AG04449 (cell line): Measurements from ENCODE around the gene NAPB.

Experiments used
- CTCF ChIA-PET: fragments of 350-600 bp; formaldehyde crosslinking; extraction: SDS; loops from one replicate; lab custom pipeline; 2021; ENCODE audit warnings: antibody characterized with exemption; lab: Yijun Ruan, JAX
- POLR2A ChIA-PET: fragments of 400-600, 350-600 bp; formaldehyde crosslinking; extraction: SDS; loops from one replicate; lab custom pipeline; 2020; ENCODE audit warnings: antibody characterized with exemption, inconsistent platforms; lab: Yijun Ruan, JAX
- DNase-seq: peaks from one replicate; pipeline ENCODE4 v3.0.0-alpha.2; 2010; ENCODE audit warnings: low read depth, low spot score
- H3K4me3 ChIP-seq: 2 replicates; pipeline ENCODE4 v1.5.1; 2011; ENCODE audit warnings: low read depth, mild to moderate bottlenecking, control low read depth, low read length
- TF ChIP-seq, protein P1 (sequence below): IDR thresholded peaks from one replicate; pipeline ENCODE4 v1.5.1; 2011; ENCODE audit warnings: mild to moderate bottlenecking, moderate library complexity, low read length, control low read depth, inconsistent platforms; ENCODE audit not compliant: insufficient read depth; ENCODE audit errors: missing control alignments

Gene NAPB

DNA sequence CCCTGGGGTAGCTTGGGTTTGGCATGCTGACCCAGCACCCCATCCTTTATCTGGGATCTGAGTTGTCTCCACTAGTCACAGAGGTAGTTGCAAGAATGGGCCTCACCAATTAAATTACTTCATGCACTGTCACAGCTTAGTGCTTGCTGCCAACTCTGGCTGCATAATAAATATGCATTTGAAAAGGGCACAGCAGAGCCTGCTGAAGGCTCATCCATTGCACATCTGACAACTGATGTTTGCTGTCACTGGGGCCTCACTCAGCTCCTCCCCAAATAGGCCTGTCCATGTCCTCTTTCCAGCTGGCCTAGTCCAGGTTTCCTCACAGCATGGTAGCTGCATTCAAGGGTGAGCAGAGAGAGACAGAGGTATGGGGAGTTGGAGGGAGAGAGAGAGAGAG is 84.0 kb downstream of the NAPB start:
- no peak for DNase-seq
- ChIA-PET CTCF (interaction anchor here (6.4 to 11.3 kb wide), 3 partner anchors 11 to 644 kb away, joined by 43 to 245 read pairs (median 50); partner anchors contain the start of gene THBD), POLR2A (no interaction called here)
- TF ChIP-seq, protein P1, sequence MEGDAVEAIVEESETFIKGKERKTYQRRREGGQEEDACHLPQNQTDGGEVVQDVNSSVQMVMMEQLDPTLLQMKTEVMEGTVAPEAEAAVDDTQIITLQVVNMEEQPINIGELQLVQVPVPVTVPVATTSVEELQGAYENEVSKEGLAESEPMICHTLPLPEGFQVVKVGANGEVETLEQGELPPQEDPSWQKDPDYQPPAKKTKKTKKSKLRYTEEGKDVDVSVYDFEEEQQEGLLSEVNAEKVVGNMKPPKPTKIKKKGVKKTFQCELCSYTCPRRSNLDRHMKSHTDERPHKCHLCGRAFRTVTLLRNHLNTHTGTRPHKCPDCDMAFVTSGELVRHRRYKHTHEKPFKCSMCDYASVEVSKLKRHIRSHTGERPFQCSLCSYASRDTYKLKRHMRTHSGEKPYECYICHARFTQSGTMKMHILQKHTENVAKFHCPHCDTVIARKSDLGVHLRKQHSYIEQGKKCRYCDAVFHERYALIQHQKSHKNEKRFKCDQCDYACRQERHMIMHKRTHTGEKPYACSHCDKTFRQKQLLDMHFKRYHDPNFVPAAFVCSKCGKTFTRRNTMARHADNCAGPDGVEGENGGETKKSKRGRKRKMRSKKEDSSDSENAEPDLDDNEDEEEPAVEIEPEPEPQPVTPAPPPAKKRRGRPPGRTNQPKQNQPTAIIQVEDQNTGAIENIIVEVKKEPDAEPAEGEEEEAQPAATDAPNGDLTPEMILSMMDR = no peak
- H3K4me3 ChIP-seq = no peak overlapping the region

DNA sequence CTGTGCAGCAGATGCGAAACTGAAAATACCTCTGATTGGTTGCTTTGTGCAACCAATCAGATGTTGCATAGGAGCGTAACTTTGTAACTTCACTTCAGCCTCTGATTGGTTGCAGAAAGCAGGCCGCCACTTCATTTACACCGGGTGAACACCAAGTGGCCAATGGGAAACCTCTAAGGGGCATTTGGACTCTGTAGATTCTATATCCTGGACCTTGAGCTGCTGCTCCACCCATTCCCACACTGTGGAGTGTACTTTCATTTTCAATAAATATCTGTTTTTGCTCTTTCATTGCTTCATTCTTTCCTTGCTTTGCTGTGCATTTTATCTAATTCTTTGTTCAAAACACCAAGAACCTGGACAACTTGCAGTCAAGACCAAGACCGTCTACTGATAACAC is 84.8 kb downstream of the NAPB start:
- POLR2A ChIA-PET = no interaction called here
- no peak for DNase-seq

DNA sequence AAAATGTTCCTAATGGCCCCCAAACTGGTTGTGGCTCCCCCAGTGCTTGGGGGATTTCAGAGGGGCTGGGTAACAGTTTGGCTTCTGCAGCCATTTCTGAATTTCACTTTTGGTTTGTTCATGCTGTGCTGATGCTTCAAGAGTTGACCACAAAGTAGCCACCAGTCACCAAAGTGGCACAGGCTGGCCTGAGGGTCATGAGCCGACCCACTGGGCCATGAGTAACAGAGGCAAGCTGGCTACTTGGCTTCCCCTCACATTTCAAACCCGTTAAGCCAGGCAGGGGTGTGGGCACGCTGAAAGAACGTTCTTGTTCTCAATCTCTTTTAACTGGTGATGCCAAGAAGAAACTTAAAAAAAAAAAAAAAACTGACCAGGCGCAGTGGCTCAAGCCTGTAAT is 85.8 kb downstream of the NAPB start:
- H3K4me3 ChIP-seq = no peak overlapping the region
- CTCF ChIA-PET = interaction anchor here (1.1 to 11.3 kb wide), 3 partner anchors 13 to 643 kb away, joined by 3 to 245 read pairs (median 43); no protein-coding TSS in a partner anchor
- TF ChIP-seq, protein P1 = no peak
- POLR2A ChIA-PET = no interaction called here
- DNase-seq = no peak

More for the DNA sequence above, 84.8 kb downstream of the NAPB start:
- TF ChIP-seq, protein P1 = no peak
- H3K4me3 ChIP-seq = no peak overlapping the region
- CTCF ChIA-PET = interaction anchor here (1.1 to 11.3 kb wide), 4 partner anchors 12 to 644 kb away, joined by 3 to 245 read pairs (median 46); partner anchors contain the start of gene THBD

DNA sequence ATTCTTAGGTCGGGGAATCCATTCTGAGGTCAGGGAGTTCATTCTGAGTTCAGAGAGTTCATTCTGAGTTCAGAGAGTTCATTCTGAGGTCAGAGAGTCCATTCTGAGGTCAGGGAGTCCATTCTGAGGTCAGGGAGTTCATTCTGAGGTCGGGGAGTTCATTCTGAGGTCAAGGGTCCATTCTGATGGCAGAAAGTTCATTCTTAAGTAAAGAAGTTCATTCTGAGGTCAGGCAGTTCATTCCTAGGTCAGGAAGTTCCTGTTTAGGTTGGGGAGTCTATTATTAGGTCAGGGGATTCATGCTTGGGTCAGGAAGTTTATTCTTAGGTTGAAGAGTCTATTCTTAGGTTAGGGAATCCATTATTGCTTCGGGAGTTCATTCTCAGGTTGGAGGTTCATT is 87.2 kb downstream of the NAPB start:
- no peak overlapping the region for H3K4me3 ChIP-seq
- TF ChIP-seq, protein P1 = no peak
- DNase-seq = no peak
- ChIA-PET POLR2A (no interaction called here), CTCF (interaction anchor here (11.3 kb wide), 1 partner anchor 641 kb away, joined by 245 read pairs; no protein-coding TSS in a partner anchor)

DNA sequence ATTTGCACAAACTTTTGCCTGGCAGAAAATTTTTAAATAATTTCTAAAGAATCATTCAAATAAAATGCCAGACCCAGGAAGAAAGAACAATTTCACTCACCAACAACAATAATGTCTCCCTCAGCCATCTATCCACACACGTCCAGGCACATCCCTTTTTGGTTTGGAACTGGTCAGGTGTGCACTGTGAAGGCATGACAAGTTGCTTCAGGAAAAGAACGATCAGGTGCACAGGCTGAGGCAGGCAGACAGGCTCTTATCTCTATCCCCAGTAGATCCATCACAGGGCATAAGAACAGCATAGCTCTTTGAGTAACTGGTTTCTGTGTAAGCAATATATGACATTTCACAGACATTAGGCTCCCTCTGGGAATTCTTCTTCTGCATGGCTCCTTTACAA is 88.8 kb downstream of the NAPB start:
- no peak for DNase-seq
- POLR2A ChIA-PET = no interaction called here
- TF ChIP-seq, protein P1 = no peak

DNA sequence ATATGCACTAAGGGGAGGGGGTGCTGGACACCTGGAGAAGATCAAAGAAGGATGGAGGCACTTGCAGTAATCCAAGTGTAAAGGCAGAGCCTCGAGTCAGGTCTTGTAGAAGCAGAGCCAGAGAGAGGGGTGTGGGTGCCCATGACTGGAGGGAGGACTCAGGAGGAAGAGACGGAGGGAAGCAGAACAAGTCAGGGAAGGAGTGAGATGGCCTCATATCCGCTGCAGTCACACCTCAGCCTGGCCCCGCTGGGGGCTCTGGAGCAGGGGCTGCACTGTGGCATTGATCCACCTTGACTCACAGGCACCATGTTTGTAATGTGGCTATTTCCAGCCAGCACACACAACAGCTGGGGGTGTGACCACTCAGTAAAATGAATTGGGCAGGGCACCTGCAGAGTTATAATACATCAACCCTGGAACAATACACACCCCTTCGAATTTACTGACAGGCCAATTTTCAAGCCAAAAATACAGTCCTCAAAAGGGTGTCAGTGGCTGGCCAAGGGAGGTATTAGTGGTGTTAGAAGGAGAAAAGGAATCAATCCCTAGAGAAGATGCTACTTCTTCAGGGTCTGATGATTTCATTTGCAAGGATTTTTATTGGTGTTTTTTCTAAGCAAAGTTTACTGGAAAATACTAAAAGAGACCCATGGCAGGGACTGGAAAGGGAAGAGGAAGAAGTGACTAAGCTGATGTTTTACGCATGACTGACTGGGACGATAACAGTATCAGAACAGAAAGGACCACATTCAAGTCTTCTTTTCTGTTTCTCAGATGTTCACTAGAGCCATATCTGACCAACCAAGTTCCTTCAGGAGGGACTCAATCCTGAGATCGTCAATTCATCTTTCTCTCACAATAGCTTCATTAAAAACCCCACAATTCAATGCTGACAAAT is 89.6 kb downstream of the NAPB start:
- TF ChIP-seq, protein P1 = no peak
- no peak for DNase-seq
- ChIA-PET CTCF (interaction anchor here (0.9 to 3.3 kb wide), 5 partner anchors 9 to 640 kb away, joined by 3 to 11 read pairs (median 4); no protein-coding TSS in a partner anchor), POLR2A (no interaction called here)
- no peak overlapping the region for H3K4me3 ChIP-seq

More for the DNA sequence above, 88.8 kb downstream of the NAPB start:
- CTCF ChIA-PET = interaction anchor here (0.9 to 3.3 kb wide), 5 partner anchors 8 to 641 kb away, joined by 3 to 11 read pairs (median 3); no protein-coding TSS in a partner anchor
- no peak overlapping the region for H3K4me3 ChIP-seq
